ENCODE data around the gene TP53I3.
"Not testable (repeated sequence)": the region's sequence is repeated elsewhere in the genome, so short reads cannot be mapped to it uniquely, and the experiment has no call there.

TP53I3 gene

DNA sequence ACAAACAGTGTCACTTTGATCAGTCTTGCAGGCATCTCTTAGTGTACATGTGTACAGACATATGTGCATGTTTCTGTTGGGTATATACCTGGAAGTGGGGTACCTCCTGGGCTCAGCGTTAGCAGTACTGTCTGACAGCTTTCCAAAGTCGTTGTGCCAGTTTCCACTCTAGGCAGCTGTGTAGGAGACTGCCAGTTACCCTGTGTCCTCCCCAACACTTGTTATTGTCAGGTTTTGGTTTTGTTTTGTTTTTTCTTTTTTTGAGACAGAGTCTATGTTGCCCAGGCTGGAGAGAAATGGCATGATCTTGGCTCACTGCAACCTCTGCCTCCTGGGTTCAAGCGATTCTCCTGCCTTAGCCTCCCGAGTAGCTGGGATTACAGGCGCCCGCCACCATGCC is 28.9 kb downstream of the TP53I3 start:
- FAIRE-seq (no peak), DNase-seq (ENCODE audit: low spot score) (no peak)

DNA sequence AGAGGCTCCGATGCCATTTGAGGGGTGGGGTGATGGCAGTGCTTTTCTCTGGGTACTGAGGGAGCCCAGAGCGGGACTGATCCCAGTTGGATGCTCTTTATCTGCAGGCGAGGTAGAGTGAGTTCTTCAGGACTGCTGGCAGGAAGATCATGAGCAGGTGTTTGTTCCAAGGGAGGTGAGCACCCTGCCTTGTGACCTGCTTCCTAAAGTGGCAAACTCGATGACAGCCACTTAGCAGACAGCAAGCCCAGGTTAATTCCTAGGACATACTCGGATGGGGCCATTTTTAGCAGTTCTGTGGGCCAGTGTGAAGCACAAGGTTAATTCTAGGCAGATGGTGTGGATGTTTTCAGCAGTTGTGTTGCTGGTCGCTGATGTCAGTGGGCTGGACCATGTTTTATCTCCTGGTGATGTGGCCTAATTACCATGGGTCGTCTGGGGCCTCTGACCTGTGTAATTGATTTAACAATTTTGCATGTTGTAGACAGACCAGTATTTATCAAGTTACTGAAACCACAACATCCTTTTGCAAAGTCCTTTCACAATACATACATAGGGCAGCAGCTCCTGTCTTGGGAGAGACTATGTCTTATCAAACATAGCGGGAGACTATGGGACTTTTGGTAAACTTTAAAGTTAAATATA is 30.1 kb downstream of the TP53I3 start:
- DNase-seq (ENCODE audit: low spot score): no peak
- no peak for FAIRE-seq

DNA sequence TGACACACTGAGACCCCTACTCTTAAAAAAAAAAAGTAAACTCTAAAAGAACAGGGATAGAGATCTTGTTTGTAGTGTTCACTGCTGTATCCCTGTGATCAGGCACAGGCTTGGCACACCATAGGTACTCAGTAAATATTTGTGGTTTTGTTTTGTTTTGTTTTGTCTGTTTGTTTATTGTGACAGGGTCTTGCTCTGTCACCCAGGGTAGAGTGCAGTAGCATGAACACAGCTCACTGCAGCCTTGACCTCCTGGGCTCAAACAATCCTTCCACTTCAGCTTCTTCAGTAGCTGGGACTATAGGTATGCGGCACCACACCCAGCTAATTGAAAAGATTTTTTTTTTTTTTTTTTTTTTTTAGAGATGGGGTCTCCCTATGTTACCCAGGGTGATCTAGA is 31.7 kb downstream of the TP53I3 start:
- DNase-seq (ENCODE audit: low spot score) (no peak), FAIRE-seq (no peak)

DNA sequence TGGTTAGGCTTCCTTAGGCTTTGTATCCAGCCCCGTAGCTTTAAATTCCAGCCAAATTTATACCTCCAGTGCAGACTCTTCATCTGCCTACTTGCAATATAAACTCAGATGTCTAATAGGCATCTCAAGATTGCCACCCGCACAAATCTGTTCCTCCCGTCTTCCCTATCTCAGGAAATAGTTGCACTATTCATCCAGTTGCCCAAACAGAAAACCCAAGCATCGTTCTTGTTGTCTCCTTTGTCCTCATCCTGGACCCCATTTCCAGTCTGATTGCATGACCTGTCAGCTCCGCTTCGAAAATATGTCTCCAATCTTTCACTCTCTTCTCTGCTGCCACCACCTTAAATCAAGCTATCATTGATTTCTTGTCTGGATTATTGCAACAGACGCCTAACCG is 32.8 kb downstream of the TP53I3 start:
- FAIRE-seq: no peak
- DNase-seq (ENCODE audit: low spot score): no peak

DNA sequence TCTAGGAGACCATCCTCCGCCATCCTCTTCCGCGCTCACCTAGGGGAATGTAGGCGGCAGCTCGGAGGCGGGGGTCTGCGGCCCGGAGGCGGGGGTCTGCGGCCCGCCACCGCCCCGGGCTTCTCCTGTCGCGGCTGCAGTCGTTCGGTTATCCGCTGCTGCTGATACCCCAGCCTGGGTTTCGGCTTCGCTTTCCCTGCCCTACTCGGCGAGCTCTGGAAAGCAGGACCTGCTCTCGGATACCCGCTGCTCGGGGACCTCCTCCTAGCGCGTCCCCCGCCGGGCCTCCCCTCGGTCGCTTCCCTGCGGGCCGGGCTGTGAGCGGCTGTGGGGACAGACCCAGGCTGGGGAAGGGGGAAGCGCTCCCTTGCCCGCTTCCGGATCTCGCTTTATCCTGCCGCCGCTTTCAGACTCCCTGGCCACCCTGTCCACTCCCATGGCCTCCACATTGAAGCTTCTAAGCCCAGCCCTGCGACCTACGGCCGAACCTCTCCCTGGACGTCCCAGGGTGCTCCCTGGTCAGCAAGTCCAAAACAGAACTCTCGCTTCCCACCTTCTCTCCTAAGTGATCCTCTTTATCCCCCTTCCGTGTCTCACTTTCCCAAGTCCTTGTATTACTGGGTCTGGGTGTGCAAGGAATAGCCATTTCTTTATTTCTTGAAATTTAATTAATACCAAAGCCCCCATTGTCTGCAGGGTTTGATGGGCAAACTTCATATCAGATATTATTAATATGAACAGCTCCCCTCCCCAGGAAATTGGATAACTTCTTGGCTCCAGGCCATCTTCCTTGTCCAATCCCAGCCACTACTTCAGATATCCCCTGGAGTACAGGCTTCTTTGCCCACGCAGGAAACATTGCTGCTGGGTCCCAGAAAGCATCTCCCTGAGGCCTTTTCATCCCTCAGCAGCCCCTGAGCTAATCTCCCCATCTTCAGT is 34.3 kb downstream of the TP53I3 start:
- no peak for DNase-seq (ENCODE audit: low spot score)
- FAIRE-seq: no peak

DNA sequence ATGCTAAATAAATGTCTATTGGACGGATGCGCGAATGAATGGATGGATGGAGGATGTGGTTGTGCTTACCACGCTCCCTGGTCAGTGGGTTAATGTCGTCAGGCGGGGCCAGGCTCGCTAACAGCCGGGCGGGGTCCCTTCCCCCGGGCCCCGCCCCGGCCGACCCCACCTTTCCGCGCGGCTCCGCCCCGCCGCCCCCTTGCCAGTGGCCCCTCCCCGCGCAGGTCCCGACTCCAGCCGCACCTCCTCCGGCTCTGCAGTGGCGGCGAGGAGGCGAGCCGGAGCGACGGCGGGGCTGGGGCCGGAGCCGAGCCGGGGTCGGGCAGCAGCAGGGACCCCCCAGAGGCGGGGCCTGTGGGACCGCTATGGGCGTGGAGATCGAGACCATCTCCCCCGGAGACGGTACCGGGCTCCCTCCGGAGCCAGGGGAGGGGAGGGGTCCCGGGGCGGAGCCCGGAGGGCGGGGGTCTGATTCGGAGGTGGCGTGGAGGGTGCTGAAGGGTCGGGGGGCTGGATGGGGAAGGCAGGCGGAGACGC is 35.1 kb downstream of the TP53I3 start, which contains the start of gene FKBP1B:
Gene FKBP1B, plus strand, starts transcription at position 257 of the 537 bp plus-strand sequence. Its CDS starts 109 bp downstream, at position 366.
- DNase-seq (ENCODE audit: low spot score) (peak; percentile 38), FAIRE-seq (no peak)

DNA sequence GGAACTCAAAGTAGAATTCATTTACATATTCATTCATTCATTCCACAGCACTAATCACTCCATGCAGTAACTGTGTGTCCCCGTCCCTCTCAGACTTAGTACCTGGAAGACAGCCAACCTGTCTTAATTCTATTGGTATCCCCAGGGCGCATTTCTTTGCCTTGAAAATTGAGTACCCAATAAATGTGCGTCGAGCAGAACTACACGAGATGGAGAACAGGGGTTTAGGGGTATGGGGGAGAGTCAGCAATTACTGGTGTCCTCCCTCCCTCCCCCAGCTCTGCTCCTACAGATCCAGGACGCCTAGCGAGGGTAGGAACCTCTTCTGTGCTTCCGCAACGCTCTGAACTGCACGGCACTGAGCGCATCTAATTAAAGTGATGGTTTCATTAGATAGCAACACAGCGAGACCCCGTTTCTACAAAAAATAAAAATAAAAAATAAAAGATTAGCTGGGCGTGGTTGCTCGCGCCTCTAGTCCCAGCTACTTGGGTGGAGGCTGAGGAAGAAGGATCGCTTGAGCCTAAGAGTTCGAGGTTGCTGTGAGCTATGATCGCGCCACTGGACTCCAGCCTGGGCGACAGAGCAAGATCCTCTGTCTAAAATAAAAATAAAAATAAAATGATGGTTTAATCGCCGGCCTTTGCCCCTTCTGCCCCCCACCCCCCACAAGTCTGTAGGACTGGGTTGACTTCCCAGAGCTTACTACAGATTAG is 35.7 kb downstream of the TP53I3 start:
- no peak for FAIRE-seq
- no peak for DNase-seq (ENCODE audit: low spot score)

DNA sequence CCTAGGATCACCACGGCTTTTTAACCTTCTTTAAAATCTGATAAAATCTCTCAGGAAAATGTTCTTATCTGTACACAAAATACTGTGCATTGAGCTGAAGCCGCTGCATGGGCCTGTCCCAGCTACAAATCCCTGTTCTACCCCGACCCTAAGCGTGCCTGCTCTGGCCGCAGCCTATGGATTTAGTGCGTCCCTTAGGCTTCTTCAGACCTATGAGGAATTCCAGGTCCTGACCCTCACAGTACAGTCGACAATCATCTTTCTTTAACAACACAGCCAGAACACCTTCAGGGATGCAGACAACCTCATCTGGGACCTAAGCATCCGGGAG is 37.0 kb downstream of the TP53I3 start:
- FAIRE-seq (no peak), DNase-seq (ENCODE audit: low spot score) (no peak)

DNA sequence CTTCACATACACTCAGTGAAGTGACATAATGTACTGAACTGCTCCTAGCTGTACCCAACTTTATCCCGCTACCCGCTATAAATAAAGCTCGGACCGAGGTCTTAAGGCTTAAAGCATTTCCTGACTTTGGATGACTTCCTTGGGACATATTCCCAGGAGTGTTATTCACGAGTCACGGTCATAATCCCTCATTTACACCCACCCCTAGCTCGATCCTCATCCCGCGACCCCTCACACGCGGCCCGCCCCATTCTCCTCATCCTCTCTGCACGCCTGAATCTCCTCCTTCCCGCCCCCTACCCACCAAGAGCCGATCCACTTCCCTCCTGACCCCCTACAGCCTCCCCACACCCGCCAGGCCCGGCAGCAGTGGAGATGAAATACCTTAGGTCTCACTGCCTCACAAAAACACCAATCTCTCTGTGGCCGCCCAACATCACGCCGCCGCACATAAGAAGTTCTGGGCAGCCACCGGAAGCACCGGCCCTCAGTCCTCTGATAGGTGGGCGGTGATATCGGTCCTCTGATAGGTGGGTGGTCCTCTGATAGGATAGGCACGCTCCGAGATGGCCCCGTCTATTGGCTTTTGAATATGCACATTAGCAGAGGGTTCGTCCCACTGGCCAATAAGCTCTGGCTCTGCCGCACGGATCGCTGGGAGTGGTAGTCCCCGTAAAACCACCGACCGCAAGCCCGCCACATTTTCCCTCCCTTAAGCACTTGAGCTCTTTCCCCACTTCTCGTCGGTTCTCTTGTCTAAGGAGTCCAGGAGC is 37.5 kb downstream of the TP53I3 start, which contains the start of gene WDCP:
Gene WDCP, minus strand, starts transcription at position 462 of the 773 bp plus-strand sequence. CDS start 7,897 bp downstream, outside the sequence.
- DNase-seq (ENCODE audit: low spot score) (peak; percentile 97), FAIRE-seq (peak; percentile 90)

DNA sequence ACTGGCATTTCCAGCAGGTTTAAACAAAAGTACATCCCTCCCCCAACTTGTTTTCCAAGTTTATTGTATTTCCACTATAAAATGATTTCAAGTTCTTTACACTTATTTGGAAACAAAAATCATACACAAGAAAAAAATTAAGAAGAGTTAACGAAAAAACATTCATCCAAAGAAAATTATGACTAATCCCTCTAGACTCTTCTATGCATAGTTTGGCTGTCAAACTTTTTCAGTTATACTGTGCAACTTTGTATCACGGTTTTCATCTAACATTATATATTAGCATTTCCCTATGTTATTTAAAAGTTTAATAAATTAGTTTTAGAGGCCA is 38.1 kb downstream of the TP53I3 start:
- no peak for FAIRE-seq

DNA sequence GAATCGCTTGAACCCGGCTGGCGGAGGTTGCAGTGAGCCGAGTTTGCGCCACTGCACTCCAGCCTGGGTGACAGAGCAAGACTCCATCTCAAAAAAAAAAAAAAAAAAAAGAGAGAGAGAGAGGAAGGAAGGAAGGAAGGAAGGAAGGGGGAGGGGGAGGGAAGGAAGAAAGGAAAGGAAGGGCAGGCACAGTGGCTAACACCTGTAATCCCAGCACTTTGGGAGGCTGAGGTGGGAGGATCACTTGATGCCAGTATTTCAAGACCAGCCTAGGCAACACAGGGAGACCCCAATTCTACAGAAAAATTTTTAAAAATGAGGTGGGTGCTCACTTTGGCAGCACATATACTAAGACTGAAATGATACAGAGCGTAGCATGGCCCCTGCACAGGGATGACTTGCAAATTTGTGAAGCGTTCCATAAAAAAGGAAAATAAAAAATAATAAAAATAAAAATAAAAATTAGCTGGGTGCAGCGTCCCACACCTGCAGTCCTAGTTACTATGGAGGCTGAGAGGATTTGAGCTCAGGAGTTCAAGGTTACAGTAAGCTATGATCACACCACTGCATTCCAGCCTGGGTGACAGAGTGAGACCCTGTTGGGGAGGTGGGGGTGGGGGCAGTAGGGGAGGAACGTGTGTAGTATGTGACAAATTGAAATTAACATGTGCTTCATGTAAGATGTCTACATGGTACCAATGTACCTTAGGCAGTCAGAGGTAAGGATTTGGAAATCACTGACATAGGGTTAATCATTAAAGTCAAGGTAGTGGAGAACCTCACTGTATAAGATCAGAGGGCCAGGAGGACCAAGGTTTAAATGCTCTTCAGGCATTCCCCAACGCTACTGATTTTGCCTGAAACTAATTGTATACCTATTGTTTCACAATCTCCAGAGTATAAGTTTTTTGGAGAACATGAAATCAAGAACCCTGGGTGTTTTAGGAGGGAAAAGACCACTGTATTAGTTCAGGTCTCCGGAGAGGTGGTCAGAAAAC is 38.8 kb downstream of the TP53I3 start:
- DNase-seq (ENCODE audit: low spot score) (no peak), FAIRE-seq (no peak)

More for the DNA sequence above, 38.1 kb downstream of the TP53I3 start:
- no peak for DNase-seq (ENCODE audit: low spot score)

DNA sequence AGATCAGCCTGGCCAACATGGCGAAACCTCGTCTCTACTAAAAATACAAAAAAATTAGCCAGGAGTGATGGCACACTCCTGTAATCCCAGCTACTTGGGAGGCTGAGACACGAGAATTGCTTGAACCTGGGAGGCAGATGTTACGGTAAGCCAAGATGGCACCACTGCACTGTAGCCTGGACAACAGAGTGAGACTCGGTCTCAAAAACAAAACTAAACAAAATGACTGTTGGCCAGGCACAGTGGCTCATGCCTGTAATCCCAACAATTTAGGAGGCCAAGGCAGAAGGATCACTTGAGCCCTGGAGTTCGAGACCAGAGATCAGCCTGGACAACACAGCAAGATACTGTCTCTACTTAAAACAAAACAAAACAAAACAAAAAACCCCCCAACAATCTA is 41.5 kb downstream of the TP53I3 start:
- DNase-seq (ENCODE audit: low spot score); FAIRE-seq: not testable (repeated sequence)

DNA sequence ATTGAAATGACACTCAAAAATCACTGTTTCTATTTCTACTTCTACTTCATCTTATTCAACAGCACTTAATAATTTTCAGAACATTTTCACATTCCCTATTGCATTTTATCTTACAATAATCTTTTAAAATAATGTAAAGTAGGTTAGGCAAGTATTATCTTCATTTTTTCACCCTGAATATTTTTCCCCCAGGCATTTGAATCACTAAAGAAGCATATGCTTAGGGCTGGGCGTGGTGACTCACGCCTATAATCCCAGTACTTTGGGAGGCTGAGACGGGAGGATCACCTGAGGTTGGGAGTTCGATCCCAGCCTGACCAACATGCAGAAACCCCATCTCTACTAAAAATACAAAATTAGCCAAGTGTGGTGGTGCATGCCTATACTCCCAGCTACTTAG is 44.1 kb downstream of the TP53I3 start:
- DNase-seq (ENCODE audit: low spot score): no peak
- FAIRE-seq: no peak

DNA sequence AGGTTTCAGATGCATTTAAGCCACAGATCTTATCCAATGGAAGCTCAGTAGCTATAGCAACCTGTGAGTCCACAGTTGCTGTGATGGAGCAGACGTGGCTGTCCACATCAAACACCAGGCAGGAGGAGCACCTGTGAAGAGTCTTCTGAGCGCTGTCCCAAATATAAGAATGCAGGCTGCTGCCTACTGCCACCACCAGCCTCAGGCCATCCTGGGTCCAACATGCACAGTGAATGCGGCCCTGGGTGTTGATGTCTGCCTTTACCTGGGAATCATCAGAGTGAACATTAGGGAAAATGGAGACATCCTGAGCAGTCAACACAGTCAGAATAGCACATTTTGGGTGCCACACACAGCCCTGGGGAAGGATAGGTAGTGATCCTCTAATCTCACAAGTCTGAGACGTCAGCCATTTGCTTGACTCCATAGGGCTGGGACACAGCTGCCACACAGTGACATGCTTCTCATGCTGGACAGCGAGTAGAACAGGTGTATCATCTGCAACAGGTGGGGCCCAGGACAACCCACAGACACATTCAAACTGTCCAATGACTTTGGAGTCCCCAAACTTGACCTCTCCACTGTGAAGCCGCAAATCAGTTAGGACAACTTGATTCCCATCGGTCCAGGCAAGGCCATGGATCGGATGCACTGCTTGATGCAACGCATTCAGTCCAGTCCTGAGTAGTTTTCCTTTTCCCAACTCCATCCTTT is 45.7 kb downstream of the TP53I3 start:
- FAIRE-seq (no peak), DNase-seq (ENCODE audit: low spot score) (no peak)

All from RCC 7860 (cell line).